HG02798 (cell line): ENCODE results near the gene DENND1C.

Source experiments
- ATAC-seq: cut with Tn5 transposase; IDR thresholded peaks from one replicate; pipeline ENCODE4 v1.9.1; 2021; ENCODE audit warnings: mild to moderate bottlenecking; ENCODE audit not compliant: unreplicated experiment, poor library complexity

DENND1C gene

DNA sequence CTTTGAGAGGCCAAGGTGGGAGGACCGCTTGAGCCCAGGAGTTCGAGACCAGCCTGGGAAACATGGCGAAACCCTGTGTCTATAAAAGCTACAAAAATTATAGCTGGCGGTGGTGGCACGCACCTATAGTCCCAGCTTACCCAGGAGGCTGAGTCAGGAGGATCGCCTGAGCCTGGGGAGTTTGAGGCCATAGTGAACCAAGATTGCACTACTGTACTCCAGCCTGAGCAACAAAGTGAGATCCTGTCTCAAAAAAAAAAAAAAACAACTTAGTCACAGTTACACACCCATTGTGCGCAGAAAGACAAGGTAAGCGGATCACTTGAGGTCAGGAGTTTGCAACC is 728 bp upstream of the DENND1C start:
- no peak for ATAC-seq

- ATAC-seq, result no peak
Observed at GRCh38 chr19:6480848-6481415, 655 bp downstream of the DENND1C start.

- no peak for ATAC-seq
Observed at GRCh38 chr19:6479836-6480398, 1.7 kb downstream of the DENND1C start.

- ATAC-seq, result no peak
Observed at GRCh38 chr19:6478815-6479214, 2.8 kb downstream of the DENND1C start.

DNA sequence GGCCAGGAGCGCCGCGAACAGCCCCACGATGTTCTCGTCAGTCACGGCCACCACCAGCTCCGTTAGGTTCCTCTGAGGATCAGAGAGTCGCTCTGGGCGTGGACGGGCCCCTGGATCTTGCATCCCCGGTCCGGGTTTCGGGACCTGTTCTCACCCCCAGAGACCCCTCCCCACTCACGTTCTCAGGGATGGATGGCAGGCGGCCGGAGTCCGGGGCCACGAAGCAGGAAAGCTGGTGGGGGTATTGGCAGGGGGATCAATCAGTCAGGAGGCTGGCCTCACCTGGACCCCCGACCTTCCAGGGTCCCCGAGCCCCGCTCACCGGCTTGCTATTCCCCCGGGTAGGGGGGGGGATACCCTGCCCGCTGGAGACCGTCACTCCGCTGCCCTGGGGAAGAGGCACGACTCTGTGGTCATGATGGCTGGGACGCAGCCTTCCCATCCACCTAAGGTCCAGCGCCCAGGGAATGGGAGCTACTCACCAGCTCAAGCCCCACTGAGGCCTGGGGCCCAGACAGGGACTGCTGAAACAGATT is 4.6 kb downstream of the DENND1C start:
- ATAC-seq, result no peak

DNA sequence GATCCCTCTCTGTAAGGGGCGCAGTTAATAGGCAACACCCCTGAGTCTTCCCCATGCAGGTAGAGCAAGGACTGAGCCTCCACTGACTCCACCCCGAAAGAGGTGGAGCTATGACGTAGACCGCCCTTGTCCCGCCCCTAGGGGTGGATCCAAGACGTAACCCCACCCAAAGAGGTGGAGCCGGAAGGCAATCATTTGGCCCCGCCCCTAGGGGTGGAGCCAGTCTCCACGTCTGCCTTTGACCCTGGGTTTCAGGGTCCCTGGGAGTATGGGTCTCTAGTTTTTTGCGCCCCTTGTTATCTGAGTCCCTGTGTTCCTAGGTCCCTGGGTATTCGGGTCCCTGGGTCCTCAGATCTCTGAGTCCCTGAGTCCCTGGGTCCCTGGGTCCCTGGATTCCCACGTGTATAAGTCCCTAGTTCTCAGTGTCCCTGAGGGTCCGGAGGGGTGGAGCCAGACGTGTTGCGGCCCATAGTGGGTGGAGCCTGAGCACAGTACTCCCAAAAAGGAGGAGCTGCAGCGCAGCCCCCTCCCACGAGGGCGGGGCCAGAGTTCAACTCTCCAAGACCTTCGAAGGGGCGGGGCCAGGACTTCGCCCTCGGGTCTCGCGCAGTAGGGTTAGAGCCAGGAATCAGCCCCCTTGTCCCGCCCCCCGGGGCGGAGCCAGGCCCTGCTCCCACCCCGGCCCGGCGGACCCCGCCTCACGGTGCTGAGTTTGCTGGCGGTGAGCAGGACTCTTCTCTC is 5.3 kb downstream of the DENND1C start:
- ATAC-seq, result no peak

GRCh38 chr19:6475321-6476108 is 6.1 kb downstream of the DENND1C start:
- no peak for ATAC-seq

- ATAC-seq, result no peak
Observed at GRCh38 chr19:6473647-6474046, 7.9 kb downstream of the DENND1C start.

GRCh38 chr19:6472713-6473112 is 8.9 kb downstream of the DENND1C start:
- no peak for ATAC-seq

GRCh38 chr19:6471076-6471475 is 10.5 kb downstream of the DENND1C start:
- ATAC-seq, result no peak

- no peak for ATAC-seq
Observed at GRCh38 chr19:6470173-6470572, 11.4 kb downstream of the DENND1C start.

DNA sequence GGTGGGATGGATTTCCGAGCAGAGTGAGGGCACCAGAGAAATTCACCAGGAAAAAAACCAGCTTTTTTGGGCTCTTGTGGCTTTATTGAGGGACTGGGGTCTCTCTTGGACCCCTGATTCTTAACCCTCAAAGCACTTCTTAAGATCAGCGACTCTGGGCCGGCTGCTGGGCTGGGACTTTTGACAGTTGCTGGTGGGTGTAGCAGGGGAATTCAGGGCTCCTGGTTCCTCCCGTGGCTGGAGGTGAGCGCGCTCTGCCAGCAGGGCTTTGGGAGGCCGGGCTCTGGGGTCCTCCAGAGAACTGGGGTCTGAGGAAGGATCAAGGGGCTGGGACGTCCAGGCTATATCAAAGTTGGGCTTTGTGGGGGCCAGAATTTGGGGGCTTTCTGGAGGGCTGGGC is 14.2 kb downstream of the DENND1C start:
- no peak for ATAC-seq

GRCh38 chr19:6466526-6467248 is 14.9 kb downstream of the DENND1C start:
- ATAC-seq, result no peak

- no peak for ATAC-seq
Observed at GRCh38 chr19:6465663-6466062, 15.9 kb downstream of the DENND1C start.

GRCh38 chr19:6465006-6465405 is 16.6 kb downstream of the DENND1C start:
- ATAC-seq, result no peak

GRCh38 chr19:6464070-6464873 is 17.3 kb downstream of the DENND1C start, which contains the start of gene CRB3:
Gene CRB3 (plus strand): TSS chr19:6464271. CDS start chr19:6464702, 431 bp downstream.
- no peak for ATAC-seq

GRCh38 chr19:6460099-6460884 is 21.3 kb downstream of the DENND1C start:
- peak; percentile 83 for ATAC-seq

GRCh38 chr19:6459262-6460098 is 22.1 kb downstream of the DENND1C start, which contains the start of gene SLC25A23:
Gene SLC25A23 (minus strand): TSS chr19:6459792. CDS start chr19:6459628, 164 bp downstream.
- ATAC-seq, result peak; percentile 39
